ENCODE measurements around the gene SEC24B. TPM values are rescaled to one million over a fixed set of nuclear protein-coding genes. Genes with fewer than 3 reads are reported as not detected.
"Not testable (repeated sequence)": the region's sequence is repeated elsewhere in the genome, so short reads cannot be mapped to it uniquely, and the experiment has no call there.

SEC24B gene
- total RNA-seq, 1 experiment from 2014 or later, result 17.6 TPM

DNA sequence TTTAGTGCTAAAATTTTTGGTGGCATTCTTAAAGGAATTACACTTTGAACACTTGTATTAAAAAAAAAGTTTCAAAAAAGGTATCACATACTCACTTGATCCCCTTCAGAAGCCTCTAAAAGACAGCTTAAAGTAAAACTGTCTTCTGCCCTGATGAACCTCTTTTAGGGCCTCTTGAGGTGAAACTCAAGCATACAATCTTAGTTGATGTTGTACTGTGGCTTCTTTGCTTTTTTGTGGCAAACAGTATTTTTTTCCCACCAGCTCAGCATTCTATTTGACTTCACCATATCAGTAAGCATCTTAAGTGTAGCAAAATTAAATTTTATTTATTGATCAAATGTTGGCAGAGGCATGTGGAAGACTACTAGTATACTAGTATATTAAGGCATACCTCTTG, 13.7 kb downstream of the SEC24B start:
- no peak overlapping the region for H3K4me3 ChIP-seq (ENCODE audit: low read depth in 2 of 2, low read length in 2 of 2)
- TF ChIP-seq POLR2AphosphoS5 (IDR thresholded peaks at IDR 0.05; ENCODE audit: low read depth, low read length) (no peak), REST (IDR thresholded peaks at IDR 0.05; ENCODE audit: insufficient read depth in 1 of 2, low read depth in 2 of 2, low read length in 1 of 2) (no peak), TCF7L2 (IDR thresholded peaks at IDR 0.05; ENCODE audit: low read depth, low read length) (no peak)
- DNase-seq (ENCODE audit: low read depth, low spot score) (no peak), ATAC-seq (no peak)
- CTCF ChIA-PET, result interaction anchor here (0.6 kb wide), 1 partner anchor 23 kb away, joined by 3 read pairs; no protein-coding TSS in a partner anchor
- no peak overlapping the region for H3K27ac ChIP-seq (ENCODE audit: low read length)
- peaks cover 2% of the 10 kb centered on the region for H3K4me1 ChIP-seq (ENCODE audit: control insufficient read depth, insufficient read depth, low read length)
- no TSS peak for BruUV-seq (replicated peaks)
- POLR2A ChIA-PET, result no interaction called here
- intact Hi-C loops (cut with micrococcal nuclease; ENCODE audit: unreplicated experiment) (no loop called here), in situ Hi-C loops (cut with HindIII; ENCODE audit: low pct_unique_long_range_greater_than_20kb, low sequenced_read_pairs) (no loop called here)
- H3K36me3 ChIP-seq (ENCODE audit: control insufficient read depth, insufficient read depth, low read length), result no peaks in the 10 kb centered on the region
- H3K27me3 ChIP-seq (ENCODE audit: control insufficient read depth, insufficient read depth, low read length), result no peaks in the 10 kb centered on the region
- H3K9me3 ChIP-seq (ENCODE audit: control insufficient read depth, insufficient read depth, low read depth, low read length), result no peaks in the 10 kb centered on the region; the same call in 1 of the 2 replicates

GRCh38 chr4:109451544-109452273, 18.1 kb downstream of the SEC24B start:
- TF ChIP-seq REST (IDR thresholded peaks at IDR 0.05; ENCODE audit: insufficient read depth in 1 of 2, low read depth in 2 of 2, low read length in 1 of 2) (no peak), TCF7L2 (IDR thresholded peaks at IDR 0.05; ENCODE audit: low read depth, low read length) (no peak), SIN3A (IDR thresholded peaks at IDR 0.05; ENCODE audit: borderline replicate concordance, insufficient read depth, low read depth, low read length) (no peak), POLR2AphosphoS5 (IDR thresholded peaks at IDR 0.05; ENCODE audit: low read depth, low read length) (no peak)
- TF ChIP-seq, protein P1, sequence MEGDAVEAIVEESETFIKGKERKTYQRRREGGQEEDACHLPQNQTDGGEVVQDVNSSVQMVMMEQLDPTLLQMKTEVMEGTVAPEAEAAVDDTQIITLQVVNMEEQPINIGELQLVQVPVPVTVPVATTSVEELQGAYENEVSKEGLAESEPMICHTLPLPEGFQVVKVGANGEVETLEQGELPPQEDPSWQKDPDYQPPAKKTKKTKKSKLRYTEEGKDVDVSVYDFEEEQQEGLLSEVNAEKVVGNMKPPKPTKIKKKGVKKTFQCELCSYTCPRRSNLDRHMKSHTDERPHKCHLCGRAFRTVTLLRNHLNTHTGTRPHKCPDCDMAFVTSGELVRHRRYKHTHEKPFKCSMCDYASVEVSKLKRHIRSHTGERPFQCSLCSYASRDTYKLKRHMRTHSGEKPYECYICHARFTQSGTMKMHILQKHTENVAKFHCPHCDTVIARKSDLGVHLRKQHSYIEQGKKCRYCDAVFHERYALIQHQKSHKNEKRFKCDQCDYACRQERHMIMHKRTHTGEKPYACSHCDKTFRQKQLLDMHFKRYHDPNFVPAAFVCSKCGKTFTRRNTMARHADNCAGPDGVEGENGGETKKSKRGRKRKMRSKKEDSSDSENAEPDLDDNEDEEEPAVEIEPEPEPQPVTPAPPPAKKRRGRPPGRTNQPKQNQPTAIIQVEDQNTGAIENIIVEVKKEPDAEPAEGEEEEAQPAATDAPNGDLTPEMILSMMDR (IDR thresholded peaks at IDR 0.05), result no peak
- in situ Hi-C loops (cut with HindIII; ENCODE audit: low pct_unique_long_range_greater_than_20kb, low sequenced_read_pairs), result no loop called here
- Histone ChIP-seq H3K9me3 (ENCODE audit: control insufficient read depth, insufficient read depth, low read depth, low read length) (no peaks in the 10 kb centered on the region), H3K27me3 (ENCODE audit: control insufficient read depth, insufficient read depth, low read length) (no peaks in the 10 kb centered on the region), H3K36me3 (ENCODE audit: control insufficient read depth, insufficient read depth, low read length) (no peaks in the 10 kb centered on the region; the same call in 1 of the 2 replicates), H3K4me1 (ENCODE audit: control insufficient read depth, insufficient read depth, low read length) (no peaks in the 10 kb centered on the region), H3K27ac (ENCODE audit: low read length) (no peak overlapping the region), H3K4me3 (ENCODE audit: low read depth in 2 of 2, low read length in 2 of 2) (no peak overlapping the region)
- intact Hi-C loops (cut with micrococcal nuclease; ENCODE audit: unreplicated experiment), result no loop called here
- CTCF ChIA-PET, result no interaction called here
- ATAC-seq (no peak), DNase-seq (ENCODE audit: low read depth, low spot score) (no peak)
- POLR2A ChIA-PET, result no interaction called here
- BruUV-seq (replicated peaks), result no TSS peak

- H3K27ac ChIP-seq (ENCODE audit: low read length); H3K9me3 ChIP-seq (ENCODE audit: control insufficient read depth, insufficient read depth, low read depth, low read length); H3K4me1 ChIP-seq (ENCODE audit: control insufficient read depth, insufficient read depth, low read length); ATAC-seq; H3K27me3 ChIP-seq (ENCODE audit: control insufficient read depth, insufficient read depth, low read length); intact Hi-C loops (cut with micrococcal nuclease; ENCODE audit: unreplicated experiment); POLR2A ChIA-PET; BruUV-seq (replicated peaks); in situ Hi-C loops (cut with HindIII; ENCODE audit: low pct_unique_long_range_greater_than_20kb, low sequenced_read_pairs); H3K36me3 ChIP-seq (ENCODE audit: control insufficient read depth, insufficient read depth, low read length); H3K4me3 ChIP-seq (ENCODE audit: low read depth in 2 of 2, low read length in 2 of 2); DNase-seq (ENCODE audit: low read depth, low spot score); CTCF ChIA-PET: not testable (repeated sequence)
Measured at GRCh38 chr4:109453110-109453509, 19.5 kb downstream of the SEC24B start.

Measured in Panc1 (cell line).